Smooth muscle cell (in vitro differentiated cells): ENCODE data around the gene ACP1. TPM values are rescaled to one million over a fixed set of nuclear protein-coding genes. Genes with fewer than 3 reads are reported as not detected.

Experiments
- DNase-seq: peaks from one replicate; lab custom pipeline; 2025; ENCODE audit not compliant: unreplicated experiment; lab: John Stamatoyannopoulos, UW
- H2AFZ ChIP-seq: fragments of 200-600 bp; sonication (generic); 2 replicates; pipeline ENCODE4 v1.6.0; 2016; ENCODE audit warnings: antibody characterized with exemption, low read depth, mild to moderate bottlenecking
- H3F3A ChIP-seq: fragments of 200-600 bp; sonication (generic); 2 replicates; pipeline ENCODE4 v1.6.0; 2017; ENCODE audit warnings: antibody characterized with exemption, low read depth
- H3K27ac ChIP-seq: fragments of 200-600 bp; sonication (generic); 2 replicates; pipeline ENCODE4 v1.5.1; 2016; ENCODE audit warnings: low read depth, mild to moderate bottlenecking
- H3K27me3 ChIP-seq: fragments of 200-600 bp; sonication (generic); 2 replicates; pipeline ENCODE4 v1.6.1; 2016; ENCODE audit warnings: low read depth, mild to moderate bottlenecking
- H3K36me3 ChIP-seq: fragments of 200-600 bp; sonication (generic); 2 replicates; pipeline ENCODE4 v1.5.1; 2016; ENCODE audit warnings: low read depth
- H3K4me1 ChIP-seq: fragments of 200-600 bp; sonication (generic); 2 replicates; pipeline ENCODE4 v1.5.1; 2016; ENCODE audit warnings: low read depth
- H3K4me2 ChIP-seq: fragments of 200-600 bp; sonication (generic); 2 replicates; pipeline ENCODE4 v1.6.0; 2016; ENCODE audit warnings: mild to moderate bottlenecking
- H3K4me3 ChIP-seq: fragments of 200-600 bp; sonication (generic); 2 replicates; pipeline ENCODE4 v1.5.1; 2016; ENCODE audit warnings: mild to moderate bottlenecking
- H3K79me2 ChIP-seq: fragments of 200-600 bp; sonication (generic); 2 replicates; pipeline ENCODE4 v1.6.0; 2016; ENCODE audit warnings: low read depth, mild to moderate bottlenecking
- H3K9ac ChIP-seq: fragments of 200-600 bp; sonication (generic); 2 replicates; pipeline ENCODE4 v1.6.0; 2016; ENCODE audit warnings: low read depth
- H3K9me3 ChIP-seq: fragments of 200-600 bp; sonication (generic); replicated peaks from 2 replicates; pipeline ENCODE4 v1.5.1; 2016; ENCODE audit warnings: low read depth
- H4K20me1 ChIP-seq: fragments of 200-600 bp; sonication (generic); 2 replicates; pipeline ENCODE4 v1.6.0; 2016; ENCODE audit warnings: low read depth
- WGBS: methylation state at CpG from one replicate; pipeline ENCODE4 v1.1.7; 2016; ENCODE audit warnings: low lambda C conversion rate; 5-methylcytosine and 5-hydroxymethylcytosine counted together
- polyA plus RNA-seq: library from polyadenylated mRNA; unstranded; fragments of >200 nt; fragmentation: Nextera tagmentation; extraction: Ambion mirVana; gene quantifications from 2 replicates; pipeline ENCODE4 v1.2.1, GENCODE V29; 2016
- total RNA-seq: library from RNA; depleted of rRNA; stranded (reverse); fragments of >200 nt; gene quantifications from 2 replicates; pipeline ENCODE4 v1.2.3, GENCODE V29; 2014
- TF ChIP-seq, protein P1 (sequence below): fragments of 200-600 bp; sonication (generic); IDR thresholded peaks from 2 replicates; pipeline ENCODE4 v1.5.1; 2017; ENCODE audit warnings: borderline replicate concordance, mild to moderate bottlenecking, antibody characterized with exemption; ENCODE audit not compliant: insufficient read depth, poor library complexity, severe bottlenecking

The ACP1 gene
- total and polyA plus RNA-seq, 2 experiments from 2014 or later = 168 to 182 TPM

DNA sequence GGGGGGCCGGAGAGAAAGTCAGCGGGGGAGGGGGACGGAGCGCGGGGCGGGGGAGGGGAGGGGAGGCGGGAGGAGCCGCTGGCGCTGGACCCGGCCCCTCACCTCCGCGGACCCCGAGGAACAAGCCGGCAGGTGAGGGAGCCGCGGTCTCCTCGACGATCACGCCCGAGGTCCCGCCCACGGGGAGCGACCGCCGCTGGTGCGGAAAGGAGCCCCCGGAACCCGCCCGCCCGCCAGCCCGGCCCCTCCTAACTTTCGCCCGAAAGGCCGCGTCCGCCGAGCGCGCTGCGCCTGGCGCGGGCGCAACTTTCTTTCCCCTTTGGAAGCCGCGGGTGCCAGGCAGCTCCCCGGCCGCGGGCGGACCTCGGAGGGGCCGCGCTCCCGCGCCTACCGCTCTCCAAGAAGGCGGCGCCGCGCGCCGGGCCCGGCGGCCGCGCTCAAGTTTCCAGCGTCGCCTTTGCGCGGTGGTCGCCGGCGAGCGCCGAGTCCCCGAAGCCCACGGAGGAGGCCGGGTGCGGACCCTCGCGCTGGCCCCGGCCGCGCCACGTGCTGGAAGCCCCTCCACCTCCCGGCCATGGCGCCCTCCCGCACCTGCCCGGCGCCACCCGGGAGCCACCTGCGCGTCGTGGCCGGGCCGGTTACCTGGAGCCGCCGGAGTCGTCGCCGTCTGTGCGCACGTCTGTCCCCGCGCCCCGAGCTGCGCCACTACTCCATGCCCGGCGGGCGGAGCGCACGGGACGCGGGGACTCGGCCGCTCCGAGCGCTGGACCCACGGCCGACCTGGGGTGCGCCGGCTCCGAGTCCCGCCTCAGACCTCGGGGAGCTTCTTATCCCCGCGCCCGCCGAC, 23.4 kb downstream of the ACP1 start, which contains the start of gene ALKAL2:
Gene ALKAL2, minus strand, starts transcription at position 181 of the 847 bp plus-strand sequence. CDS start 256 bp downstream, outside the sequence.
- H2AFZ ChIP-seq = no peak within 1 kb of the TSS
- H4K20me1 ChIP-seq = peaks cover 41% of the 10 kb centered on the region
- peaks cover 22% of the 10 kb centered on the region for H3K4me1 ChIP-seq
- no peak for DNase-seq
- H3K4me3 ChIP-seq = peak within 1 kb of the TSS; percentile 68
- no peak within 1 kb of the TSS for H3K27ac ChIP-seq
- peak within 1 kb of the TSS; percentile 98 for H3K4me2 ChIP-seq
- TF ChIP-seq, protein P1, sequence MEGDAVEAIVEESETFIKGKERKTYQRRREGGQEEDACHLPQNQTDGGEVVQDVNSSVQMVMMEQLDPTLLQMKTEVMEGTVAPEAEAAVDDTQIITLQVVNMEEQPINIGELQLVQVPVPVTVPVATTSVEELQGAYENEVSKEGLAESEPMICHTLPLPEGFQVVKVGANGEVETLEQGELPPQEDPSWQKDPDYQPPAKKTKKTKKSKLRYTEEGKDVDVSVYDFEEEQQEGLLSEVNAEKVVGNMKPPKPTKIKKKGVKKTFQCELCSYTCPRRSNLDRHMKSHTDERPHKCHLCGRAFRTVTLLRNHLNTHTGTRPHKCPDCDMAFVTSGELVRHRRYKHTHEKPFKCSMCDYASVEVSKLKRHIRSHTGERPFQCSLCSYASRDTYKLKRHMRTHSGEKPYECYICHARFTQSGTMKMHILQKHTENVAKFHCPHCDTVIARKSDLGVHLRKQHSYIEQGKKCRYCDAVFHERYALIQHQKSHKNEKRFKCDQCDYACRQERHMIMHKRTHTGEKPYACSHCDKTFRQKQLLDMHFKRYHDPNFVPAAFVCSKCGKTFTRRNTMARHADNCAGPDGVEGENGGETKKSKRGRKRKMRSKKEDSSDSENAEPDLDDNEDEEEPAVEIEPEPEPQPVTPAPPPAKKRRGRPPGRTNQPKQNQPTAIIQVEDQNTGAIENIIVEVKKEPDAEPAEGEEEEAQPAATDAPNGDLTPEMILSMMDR = no peak
- no peak within 1 kb of the TSS for H3K9ac ChIP-seq
- no peaks in the 10 kb centered on the region for H3K9me3 ChIP-seq
- 3% methylated on average over 86 of the region's 128 CpGs for WGBS
- no peaks in the 10 kb centered on the region for H3K36me3 ChIP-seq
- peaks cover 79% of the 10 kb centered on the region for H3K27me3 ChIP-seq
- peaks cover 8% of the 10 kb centered on the region for H3F3A ChIP-seq
- no peaks in the 10 kb centered on the region for H3K79me2 ChIP-seq

DNA sequence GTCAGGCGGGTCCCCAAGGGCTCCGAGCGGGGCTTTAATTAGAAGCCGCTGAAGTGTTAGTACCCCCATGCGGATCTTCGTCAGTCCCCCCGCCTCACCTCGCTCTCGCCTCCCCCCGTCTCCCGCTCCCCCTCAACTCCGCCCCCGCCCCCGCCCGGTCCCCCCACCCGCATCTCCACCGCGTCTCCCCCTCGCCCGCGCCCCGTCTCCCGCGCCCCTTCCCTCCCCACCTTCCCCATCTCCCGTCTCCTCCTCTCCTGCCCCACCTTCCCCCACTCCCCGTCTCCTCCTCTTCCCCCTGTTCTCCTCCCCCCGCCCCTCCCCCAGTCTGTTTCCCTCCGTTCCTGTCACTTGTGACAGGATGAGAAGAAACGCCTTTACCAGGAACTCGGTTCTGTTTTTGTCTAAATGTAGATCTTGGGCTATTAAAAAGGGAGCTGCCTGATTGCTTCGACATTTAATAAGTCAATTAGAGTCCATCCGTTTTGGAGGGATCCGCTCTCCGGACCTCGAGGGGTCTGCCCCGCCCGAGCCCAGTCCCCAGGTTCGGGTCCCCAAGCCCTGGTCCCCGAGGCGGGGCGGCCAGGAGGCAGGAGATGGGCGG, 24.1 kb downstream of the ACP1 start:
- Histone ChIP-seq H4K20me1 (peaks cover 35% of the 10 kb centered on the region), H3K27ac (no peak overlapping the region), H3K9ac (no peak overlapping the region), H3F3A (peaks cover 8% of the 10 kb centered on the region), H3K4me2 (peak overlapping the region; percentile 98), H3K4me1 (peaks cover 22% of the 10 kb centered on the region), H2AFZ (no peak overlapping the region), H3K4me3 (peak overlapping the region; percentile 68), H3K27me3 (peaks cover 79% of the 10 kb centered on the region), H3K9me3 (no peaks in the 10 kb centered on the region), H3K79me2 (no peaks in the 10 kb centered on the region), H3K36me3 (no peaks in the 10 kb centered on the region)
- 3% methylated on average over 10 of the region's 42 CpGs for WGBS
- no peak for DNase-seq
- TF ChIP-seq, protein P1 = no peak

DNA sequence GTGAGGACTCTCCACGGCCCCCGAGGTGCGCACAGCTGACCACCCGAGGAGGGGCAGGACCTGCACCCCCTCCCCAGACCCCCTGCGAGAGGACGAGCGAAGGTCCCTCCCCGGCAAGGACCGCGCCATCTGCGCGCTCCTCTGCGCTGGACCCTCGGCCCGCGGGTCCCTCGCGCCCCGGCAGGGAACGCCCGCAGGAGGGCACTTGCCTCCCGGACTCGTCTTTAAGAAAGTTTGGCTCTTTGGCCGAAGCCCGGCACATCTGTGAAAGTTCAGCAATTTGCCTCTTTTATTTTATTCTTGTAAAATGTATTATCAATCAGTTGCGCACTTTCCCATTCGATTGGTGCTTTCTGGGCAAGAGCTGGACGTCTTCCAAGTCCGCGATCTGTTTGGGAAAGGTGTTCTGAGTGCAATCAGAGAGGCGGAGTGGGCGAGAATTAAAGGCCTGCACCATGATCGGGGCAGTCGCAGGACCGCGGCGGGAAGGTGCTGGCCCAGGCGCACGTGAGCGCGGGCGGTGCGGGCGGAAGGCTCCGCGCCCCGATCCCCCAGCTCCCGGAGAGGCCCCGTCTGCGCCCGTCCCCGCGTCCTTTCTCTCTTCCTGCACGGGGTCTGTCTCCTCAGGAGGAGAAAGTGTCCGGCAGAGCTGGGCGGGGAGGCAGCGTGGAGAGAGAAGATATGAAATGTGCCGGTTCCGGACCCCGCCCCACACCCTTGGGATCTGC, 24.8 kb downstream of the ACP1 start:
- Histone ChIP-seq H3K4me2 (peak overlapping the region; percentile 95), H3K27me3 (peaks cover 76% of the 10 kb centered on the region), H3K27ac (no peak overlapping the region), H4K20me1 (peaks cover 29% of the 10 kb centered on the region), H3K4me1 (peaks cover 16% of the 10 kb centered on the region), H3K9ac (no peak overlapping the region), H3K4me3 (peak overlapping the region; percentile 65), H3K36me3 (no peaks in the 10 kb centered on the region), H3K79me2 (no peaks in the 10 kb centered on the region), H3F3A (peaks cover 8% of the 10 kb centered on the region), H3K9me3 (no peaks in the 10 kb centered on the region), H2AFZ (peak overlapping the region; percentile 57)
- no peak for DNase-seq
- TF ChIP-seq, protein P1 = no peak
- 2% methylated on average over 56 of the region's 60 CpGs for WGBS
